ENCODE results near the gene CTU2.

CTU2 gene

DNA sequence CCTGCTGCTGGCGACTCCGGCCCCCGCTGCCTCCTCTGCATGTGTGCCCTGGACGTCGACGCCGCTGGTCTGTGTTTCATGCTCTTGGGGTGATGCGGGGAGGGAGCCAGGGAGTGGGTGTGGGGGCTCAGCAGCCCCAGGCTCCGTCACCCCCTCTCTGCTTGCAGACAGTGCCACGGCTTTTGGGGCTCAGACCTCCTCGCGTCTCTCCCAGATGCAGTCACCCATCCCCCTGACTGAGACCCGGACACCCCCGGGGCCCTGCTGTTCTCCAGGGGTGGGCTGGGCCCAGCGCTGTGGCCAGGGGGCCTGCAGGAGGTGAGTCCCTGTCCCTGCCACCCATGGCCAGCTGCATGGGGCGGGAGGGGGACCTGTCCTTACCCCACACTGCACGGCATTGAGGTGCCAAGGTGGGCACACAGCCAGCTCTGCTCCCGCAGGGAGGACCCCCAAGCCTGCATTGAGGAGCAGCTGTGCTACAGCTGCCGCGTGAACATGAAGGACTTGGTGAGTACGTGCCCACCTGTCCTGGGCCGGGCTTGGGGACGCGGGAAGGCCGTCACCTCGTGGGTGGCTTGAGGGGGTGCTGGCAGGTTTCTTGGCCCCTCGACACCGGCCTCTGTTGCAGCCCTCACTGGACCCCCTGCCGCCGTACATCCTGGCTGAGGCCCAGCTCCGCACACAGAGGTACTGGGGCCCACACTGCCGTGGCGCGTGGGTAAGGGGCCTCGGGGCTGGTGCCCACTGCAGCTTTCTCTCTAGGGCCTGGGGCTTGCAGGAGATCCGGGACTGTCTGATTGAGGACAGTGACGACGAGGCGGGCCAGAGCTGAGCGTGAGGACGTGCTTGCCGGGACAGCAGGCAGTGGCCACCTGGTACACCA is 8.4 kb downstream of the CTU2 start:
- no peak for DNase-seq (ENCODE audit: low read depth, low spot score)

DNA sequence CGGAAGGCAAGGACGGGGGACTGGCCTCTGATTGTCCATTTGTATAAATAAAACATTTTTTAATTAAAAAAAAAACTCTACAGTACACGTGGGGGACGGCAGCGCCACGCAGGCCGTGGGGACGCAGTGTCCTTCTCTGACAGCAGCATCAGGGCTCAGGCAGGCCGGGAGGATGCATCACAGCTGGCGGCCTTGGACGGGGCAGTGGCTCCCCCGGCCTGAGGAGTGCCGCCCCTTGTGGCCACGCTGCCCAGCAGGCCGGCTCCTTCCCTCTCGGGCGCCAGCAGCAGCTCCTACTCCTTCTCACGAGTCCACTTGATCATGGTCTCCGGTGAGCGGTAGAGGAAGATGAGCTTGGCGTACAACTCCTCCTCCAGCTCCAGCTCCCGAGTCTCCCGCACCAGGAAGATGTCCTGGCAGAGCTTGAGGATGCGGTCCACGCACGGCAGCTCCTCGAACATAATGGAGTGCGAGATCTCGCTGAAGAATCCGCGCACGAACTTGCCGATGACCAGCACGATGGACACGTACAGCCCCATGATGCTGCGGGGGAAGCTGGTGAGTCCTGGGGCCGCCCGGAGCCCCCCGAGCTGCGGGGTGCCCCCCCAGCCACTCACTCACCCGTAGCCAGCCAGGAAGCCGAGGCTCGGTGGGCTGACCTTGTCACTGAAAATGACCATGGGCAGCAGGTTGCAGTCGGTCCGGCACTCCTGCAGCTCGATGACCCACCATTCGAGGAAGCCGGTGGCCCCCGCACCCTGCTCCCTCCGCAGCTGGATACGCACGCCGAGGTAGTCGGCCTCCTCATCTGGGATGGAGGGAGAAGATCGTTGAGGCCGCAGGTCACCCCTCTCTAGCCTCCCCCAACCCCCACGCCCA is 9.2 kb downstream of the CTU2 start:
- no peak for DNase-seq (ENCODE audit: low read depth, low spot score)

DNA sequence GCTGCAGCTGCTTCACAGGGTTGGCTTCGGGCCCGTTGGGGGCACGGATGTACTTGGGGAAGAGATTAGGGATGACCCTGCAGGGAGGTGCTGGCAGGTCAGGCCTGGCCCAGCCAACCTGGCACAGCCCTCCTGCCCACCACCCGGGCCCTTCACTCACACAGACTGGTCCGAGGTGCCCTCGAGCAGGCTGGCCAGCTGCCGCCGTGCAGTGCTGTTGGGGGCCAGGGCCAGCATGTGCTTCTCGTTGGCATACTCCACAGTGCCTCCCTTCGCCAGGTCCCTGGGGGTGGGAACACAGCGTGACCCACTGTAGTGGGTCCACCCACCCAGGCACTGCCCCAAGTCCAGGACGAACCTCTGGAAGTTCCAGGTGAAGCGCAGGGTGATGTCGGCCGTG is 9.9 kb downstream of the CTU2 start:
- no peak for DNase-seq (ENCODE audit: low read depth, low spot score)

DNA sequence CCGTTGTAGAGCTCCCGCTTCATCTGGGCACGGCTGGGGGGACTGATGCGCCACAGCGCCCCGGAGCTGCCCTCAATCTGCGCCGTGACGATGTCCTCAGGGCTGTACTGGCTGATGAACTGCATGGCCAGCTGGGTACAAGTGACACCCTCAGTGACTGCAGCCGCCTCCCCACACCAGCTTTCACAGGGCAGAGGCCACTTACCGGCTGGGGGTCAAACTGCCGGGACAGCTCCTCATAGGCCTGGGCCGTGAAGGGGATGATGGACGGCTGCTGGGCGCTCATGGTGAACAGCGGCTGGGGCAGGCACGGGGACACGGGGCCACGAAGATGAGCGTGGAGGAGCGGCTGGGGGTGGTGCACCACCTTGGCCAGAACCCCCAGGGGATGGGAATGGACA is 10.3 kb downstream of the CTU2 start:
- DNase-seq (ENCODE audit: low read depth, low spot score), result no peak

DNA sequence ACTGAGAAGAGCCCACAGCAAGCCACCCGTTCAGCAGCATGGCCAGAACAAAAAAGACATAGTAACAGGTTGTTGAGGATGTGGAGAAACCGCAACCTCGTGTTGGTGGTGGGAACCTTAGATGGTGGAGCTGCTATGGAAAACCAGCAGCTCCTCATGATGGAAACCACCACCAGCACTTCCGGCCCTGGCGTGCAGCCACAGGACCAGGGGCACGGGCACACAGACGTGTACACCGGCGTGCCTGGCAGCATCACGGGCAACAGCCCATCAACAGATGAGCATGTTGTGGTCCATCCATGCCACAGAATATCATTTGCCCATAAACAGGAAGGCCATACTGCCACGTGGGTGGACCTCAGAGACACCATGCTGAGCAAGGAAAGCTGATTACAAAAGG is 11.9 kb downstream of the CTU2 start:
- DNase-seq (ENCODE audit: low read depth, low spot score), result no peak

DNA sequence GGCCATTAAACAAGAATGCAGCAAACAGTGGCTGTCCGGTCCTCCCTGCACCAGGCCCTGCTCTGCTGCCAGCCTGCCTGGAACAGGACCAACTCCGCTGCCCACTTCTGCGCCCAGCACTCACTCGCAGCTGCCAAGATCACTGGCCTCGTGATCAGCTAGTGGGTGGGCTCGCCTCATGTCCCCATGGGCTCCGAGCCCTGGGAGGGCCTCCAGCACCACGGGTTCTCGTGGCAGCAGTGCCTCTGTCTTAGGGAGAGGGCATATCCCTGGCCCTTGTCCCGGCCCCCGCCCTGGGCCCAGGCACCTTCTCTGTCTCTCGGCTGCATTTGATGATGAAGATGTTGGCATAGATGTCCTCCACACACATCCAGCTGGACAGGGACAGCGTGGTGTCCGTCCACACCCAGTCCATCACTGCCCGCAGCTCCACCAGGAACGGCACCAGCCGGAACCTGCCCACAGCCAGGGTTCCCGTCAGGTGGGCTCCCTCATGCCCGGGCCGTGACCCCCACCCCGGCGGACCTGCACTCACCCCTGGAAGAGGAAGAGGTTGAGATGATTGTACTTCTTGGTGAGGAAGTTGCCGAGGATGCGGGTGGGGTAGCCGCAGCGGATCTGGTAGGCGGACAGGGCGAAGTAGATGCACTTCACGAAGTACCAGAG is 13.1 kb downstream of the CTU2 start:
- DNase-seq (ENCODE audit: low read depth, low spot score), result no peak

DNA sequence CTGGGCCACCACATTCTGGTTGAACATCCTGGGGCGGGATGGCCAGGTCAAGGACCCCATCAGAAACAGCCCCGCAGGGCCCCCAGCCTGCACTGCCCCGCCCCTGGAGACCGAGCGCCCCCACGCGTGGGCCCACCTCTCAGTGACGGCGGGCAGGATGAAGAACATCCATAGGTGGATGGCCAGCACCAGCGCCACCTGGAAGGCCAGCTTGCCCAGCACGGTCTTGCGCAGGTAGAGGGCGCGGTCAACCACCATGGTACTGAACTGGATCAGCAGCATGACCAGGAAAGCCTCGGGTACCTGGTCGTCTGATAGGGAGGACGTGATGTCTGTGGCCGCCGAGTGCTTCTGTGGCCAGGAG is 13.6 kb downstream of the CTU2 start:
- DNase-seq (ENCODE audit: low read depth, low spot score), result no peak

DNA sequence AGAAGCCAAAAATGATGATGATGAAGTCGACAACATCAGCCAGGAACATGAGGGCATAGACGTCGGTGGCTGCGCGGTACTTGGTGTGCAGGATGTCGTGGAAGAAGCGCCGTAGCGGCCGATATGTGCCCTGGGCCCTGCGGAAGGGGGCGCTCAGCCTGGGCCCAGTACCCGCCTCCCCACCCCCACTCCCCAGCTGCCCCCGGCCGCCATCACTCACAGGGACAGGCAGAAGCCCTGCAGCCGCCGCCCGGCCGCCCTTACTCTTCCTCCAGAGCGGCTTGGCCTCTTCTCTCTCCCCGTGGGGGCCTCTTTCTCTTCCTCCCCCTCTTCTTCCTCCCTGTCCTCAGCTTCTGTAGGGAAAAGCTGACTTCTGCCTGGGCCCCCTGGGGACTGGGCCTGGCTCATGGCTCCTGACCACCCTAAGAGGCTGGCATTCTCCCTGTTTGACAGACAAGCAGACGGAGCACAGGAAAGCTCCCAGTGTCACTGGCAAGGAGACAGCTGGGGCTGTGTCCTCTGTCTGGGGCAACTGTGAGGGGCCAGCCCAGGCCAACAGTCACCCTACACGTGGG is 14.2 kb downstream of the CTU2 start:
- DNase-seq (ENCODE audit: low read depth, low spot score), result no peak

DNA sequence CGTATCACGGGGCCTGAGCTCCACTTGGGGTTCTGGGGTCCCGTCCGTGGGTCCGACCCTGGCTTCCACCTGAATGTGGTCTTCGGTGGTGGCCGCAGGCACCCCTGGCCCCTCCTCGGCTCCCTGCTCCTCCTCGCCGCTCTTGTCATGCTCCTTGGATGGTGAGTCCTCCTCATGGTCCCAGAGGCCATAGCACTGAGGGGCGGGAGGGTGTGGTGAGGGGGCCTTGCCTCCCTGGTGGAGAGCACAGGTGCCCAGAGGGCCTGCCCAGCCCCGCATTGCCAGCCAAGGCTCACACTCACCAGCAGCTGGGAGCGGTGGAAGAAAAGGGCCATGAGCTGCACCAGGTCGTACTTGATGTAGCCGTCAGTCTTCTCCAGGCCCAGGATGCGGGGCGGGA is 14.9 kb downstream of the CTU2 start:
- DNase-seq (ENCODE audit: low read depth, low spot score), result no peak

DNA sequence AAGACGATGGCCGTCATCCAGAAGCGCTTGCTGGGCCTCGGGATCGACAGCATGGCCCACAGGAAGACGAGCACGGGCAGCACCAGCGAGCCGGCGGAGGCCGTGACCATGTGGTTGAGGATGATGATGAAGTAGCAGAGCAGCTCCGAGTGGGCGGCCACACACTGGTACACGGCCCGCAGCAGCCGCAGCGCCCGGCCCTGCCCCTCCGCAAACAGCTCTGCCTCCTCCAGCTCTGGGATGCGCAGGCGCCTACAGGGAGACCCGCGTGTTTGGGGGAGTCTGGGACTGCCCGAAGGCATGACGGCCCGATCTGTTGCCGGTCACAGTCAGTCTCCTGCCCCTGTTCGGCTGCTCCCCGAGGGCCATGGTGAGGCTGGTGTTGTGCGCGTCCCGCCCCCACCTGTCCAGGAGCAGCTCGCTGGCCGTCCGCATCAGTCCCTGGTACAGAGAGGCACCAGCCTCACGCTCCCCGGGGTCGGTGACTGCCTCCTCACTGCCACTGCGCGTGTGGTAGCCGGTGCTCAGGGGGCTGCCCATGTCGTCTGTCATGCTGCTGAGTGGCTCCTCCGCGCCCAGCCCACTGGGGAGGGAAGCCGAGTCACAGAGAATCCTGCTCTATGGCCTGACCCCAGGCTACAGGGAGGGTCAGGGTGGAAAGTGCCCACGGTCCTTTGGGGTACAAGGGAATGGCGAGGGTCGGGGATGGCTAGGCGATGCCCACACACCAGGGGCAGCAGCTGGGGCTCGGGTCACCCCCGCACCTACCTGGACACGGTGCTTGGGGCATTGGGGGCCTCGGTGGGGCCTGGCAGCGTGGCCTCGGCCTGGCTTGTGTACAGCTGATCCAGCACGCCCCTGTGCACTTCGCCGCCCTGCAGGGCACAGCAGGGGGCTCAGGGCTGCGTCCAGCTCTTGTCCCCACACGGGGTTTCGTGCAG is 15.8 kb downstream of the CTU2 start:
- no peak for DNase-seq (ENCODE audit: low read depth, low spot score)

DNA sequence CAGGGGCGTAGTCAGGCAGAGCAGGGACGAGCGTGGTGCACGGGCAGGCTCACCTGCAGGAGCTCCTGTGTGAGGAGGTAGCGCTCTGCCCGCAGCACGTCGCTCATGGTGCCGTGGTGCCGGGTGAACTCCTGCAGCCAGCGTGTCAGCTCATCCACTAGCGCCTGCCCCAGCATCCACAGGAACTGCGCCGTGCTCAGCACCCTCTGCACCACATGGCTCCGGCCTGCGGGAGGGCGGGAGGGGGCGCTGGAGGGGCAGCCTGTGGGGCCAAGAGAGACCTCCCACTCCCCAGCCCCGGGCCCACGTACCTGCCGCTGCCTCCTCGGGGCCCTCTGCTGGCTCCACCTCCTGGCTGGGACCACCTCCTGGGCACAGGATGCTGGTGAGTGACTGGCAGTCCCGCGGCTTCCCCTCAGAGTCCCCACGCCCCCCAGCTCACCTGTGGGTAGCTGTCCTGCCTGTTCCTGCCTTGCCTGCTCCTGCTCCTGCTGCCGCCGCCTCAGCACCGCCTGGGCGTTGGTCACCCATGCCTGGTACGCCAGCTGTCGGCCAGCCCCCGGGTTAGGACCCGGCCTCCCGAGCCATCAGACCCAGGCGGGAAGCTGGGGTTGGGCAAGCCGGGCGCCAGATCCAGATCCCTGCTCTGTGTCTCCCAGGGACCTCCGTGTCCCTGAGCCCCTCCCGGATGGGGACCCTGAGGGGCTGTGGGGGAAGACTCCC is 16.6 kb downstream of the CTU2 start:
- DNase-seq (ENCODE audit: low read depth, low spot score), result no peak

DNA sequence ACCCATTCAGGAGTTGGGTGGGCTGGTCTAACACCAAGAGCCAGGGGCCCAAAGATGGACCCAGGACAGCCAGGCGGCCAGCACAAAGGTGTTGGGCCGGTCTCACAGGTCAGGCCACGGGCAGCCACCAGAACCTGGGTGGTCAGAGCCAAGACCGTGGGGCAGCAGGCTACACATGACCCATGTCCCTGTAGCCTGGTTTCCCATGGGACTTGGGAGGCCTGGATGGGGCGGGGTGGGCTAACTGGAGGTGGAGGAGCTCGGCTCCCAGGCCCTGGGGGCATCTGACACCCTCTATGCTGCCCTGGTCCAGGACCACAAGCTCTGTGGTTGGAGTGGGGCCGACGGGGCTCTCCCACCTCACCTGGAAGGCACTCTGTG is 17.2 kb downstream of the CTU2 start:
- DNase-seq (ENCODE audit: low read depth, low spot score), result no peak

DNA sequence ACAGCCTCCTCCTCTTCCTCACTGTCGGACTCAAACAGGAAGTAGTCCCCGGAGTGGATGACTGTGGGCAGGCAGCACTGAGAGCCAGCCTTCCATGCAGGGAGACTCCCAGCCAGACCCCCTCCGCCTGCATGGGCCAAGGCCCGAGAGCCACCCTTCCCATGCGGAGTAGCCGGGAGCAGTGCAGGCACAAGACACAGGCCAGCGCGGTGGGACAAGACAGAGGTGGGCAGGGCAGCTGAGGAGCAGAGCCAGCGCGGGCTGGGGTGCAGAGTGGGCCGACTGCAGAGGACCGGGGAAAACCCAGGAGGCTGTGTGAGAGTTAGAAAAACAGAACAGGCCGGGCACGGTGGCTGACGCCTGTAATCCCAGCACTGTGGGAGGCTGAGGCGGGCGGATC is 17.6 kb downstream of the CTU2 start:
- DNase-seq (ENCODE audit: low read depth, low spot score), result no peak

DNA sequence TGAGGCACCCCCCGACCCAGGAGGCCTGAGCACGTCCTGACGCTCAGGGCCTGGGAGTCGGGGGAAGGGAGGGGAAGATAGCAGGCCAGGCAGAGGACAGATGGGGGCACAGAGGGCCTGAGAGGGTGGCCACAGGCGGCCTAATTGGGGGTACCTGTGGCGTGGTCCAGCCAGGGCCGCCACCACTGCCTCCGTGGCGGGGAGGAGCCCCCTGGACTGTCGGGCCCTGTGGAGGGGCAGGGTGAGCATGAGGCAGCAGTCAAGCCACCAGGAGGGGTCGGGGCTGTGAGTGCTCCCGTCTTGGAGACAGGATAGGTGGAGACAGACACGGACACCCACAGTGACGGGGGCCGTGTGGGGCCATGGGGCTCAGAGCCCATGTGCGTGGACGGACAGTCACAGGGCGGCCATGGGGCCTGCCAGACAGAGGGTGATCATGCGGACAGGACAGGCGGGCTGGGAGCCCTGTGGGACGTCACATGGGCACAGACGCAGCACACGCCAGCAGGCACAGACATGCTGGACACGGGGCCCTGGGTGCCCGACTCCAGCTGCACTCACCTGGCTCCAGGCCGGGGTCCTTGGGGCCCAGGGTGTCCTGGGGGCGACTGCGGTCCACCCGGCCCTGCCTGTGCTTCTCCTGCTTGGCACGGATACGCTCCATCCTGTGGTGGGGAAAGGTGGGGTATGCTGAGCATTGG is 18.7 kb downstream of the CTU2 start:
- DNase-seq (ENCODE audit: low read depth, low spot score), result no peak

DNA sequence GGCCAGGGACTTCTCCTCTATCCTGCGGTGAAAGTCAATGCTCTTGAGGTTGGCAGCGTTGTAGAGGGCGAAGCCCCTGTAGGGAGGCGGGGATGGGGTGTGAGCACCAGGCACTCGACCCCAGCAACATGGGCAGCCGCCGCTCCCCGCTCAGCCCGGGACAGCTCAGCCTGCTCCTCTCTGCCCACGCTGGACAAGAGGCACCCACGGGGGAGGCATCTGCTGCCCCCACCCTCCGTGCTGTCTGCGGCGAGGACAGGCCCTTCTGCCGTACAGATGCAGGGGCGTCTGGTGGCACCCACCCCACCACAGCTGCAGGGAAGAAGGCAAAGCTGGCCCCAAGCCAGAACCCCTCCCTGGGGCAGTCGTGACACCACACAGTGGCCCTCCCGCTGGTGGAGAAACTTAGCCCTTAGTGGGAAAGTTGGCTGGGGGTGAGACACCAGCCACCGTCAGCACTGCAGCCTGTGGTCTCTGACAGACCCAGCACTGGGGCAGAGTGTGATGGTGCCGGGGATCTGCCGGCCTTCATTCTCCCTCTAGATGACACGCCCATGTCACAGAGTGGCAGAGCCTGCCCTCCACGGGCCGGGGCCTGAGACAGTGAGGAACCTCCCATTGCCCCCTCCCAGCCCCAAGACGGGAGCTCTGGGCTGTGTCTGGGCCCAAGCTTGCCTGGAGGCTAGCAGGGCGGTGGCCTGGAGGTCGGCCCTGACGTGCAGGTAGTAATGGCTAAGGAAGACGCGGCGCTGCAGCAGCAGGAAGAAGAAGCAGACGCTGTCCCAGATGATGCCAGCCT is 19.5 kb downstream of the CTU2 start:
- no peak for DNase-seq (ENCODE audit: low read depth, low spot score)

DNA sequence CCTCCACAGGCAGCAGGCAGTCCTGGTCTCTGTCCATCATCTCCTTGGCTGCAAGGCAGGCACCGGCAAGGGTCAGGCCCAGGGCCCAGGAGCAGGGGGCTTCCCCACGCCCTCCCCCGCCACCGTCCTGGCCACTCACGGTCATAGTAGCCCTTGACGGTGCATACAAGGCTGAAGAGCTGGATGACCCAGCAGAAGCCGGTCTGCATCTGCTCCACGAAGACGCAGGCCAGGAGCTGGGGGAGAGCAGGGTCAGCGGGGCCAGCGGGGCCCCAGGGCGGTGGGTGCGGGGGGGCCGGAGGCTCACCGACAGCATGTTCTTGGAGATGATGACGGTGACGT is 20.1 kb downstream of the CTU2 start:
- no peak for DNase-seq (ENCODE audit: low read depth, low spot score)

DNA sequence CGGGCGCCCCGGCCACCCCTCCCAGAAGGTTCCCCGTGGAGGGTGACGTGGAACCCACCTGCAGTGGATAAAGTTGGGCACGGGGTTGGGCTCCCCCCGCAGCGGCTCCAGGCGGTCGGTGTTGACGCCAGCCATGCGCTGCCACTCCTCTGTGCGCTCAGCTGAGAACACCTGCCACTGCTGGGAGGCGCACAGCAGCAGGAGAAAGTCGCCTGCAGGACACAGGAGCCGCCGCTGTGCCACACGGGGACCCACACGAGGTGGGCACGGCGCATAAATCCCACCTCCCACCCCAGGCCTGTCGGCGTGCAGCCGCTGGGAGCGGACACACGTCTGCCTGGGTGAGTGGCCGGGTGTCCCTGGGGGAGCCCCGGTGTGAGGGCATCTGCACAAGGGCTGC is 20.7 kb downstream of the CTU2 start:
- DNase-seq (ENCODE audit: low read depth, low spot score), result no peak

DNA sequence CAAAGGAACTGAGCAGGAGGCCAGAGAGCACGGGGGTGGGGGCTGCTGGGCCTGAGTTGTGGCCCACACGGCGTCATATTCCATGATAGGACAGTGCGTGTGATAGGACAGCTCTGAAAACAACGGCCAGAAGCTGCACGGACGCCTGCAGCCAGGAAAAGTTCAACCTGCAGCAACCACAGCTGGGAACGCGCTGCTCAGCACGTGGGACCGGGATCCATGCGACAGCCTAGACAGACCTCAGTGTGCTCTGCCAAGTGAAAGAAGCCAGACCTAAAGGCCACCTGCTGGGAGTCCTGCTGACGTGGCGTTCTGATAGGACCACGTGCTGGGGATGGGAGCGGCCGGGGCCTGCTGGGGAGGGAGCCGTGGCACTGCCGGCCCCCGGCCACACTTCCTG is 21.6 kb downstream of the CTU2 start:
- no peak for DNase-seq (ENCODE audit: low read depth, low spot score)

Data from iPS DF 19.7 (cell line).